Tibial artery (tissue), 4 donors: ENCODE measurements around the gene FAM124A.

Experiments used
- DNase-seq, 2 donors: peaks; one replicate each; pipeline ENCODE4 v3.0.0-alpha.2; 2019
- H3K27ac ChIP-seq, 2 donors: fragments of 200-600 bp; sonication (generic) in 1 of 2; 1 replicate in 1 of 2; 2 replicates in 1 of 2; pipeline ENCODE4 v1.5.1; 2018 to 2019; ENCODE audit warnings: mild to moderate bottlenecking in 1 of 2
- H3K27me3 ChIP-seq, 2 donors: fragments of 200-600 bp; sonication (generic) in 1 of 2; one replicate each; pipeline versions ENCODE4 v1.5.1 to v1.6.0; 2016 to 2019
- H3K36me3 ChIP-seq, 3 donors: fragments of 200-600 bp; sonication (generic) in 2 of 3; one replicate each; pipeline ENCODE4 v1.5.1; 2016 to 2019; ENCODE audit warnings: mild to moderate bottlenecking in 2 of 3
- H3K4me1 ChIP-seq, 4 donors: fragments of 200-600 bp; sonication (generic) in 2 of 4; 1 replicate in 3 of 4; 2 replicates in 1 of 4; pipeline ENCODE4 v1.5.1; 2016 to 2019
- H3K4me3 ChIP-seq, 2 donors: fragments of 200-600 bp; sonication (generic) in 1 of 2; 1 replicate in 1 of 2; 2 replicates in 1 of 2; pipeline ENCODE4 v1.5.1; 2018 to 2019; ENCODE audit warnings: mild to moderate bottlenecking in 2 of 2
- H3K9me3 ChIP-seq, 3 donors: fragments of 200-600 bp; sonication (generic) in 1 of 3; one replicate each; pipeline ENCODE4 v1.5.1; 2016 to 2019
- CTCF ChIP-seq, 2 experiments: fragments of 200-600 bp in 1 of 2; fragments of 450-650 bp in 1 of 2; IDR thresholded peaks; one replicate each; pipeline ENCODE4 v1.5.1; 2017 to 2019; ENCODE audit warnings: antibody characterized with exemption in 2 of 2, mild to moderate bottlenecking in 1 of 2, moderate library complexity in 1 of 2
- intact Hi-C: fragments of 100-400 bp; cut with DNase I; formaldehyde crosslinking; loops from one replicate; pipeline ENCODE4 v1.15.0; 2023; ENCODE audit warnings: low total_unique reads

The FAM124A gene

GRCh38 chr13:51262501-51263211 is 40.5 kb downstream of the FAM124A start:
- Histone ChIP-seq H3K36me3 (peaks cover 0 to 8% (median 4%) of the 10 kb centered on the region in 3 donors), H3K4me3 (no peak overlapping the region), H3K27ac (no peak overlapping the region), H3K9me3 (no peaks in the 10 kb centered on the region), H3K27me3 (no peaks in the 10 kb centered on the region), H3K4me1 (peaks cover 0 to 17% (median 0%) of the 10 kb centered on the region in 4 donors)
- intact Hi-C loops, result no loop called here
- TF ChIP-seq CTCF (IDR thresholded peaks at IDR 0.05), result no peak
- DNase-seq, result no peak

- DNase-seq, result no peak
- intact Hi-C loops, result no loop called here
- no peaks in the 10 kb centered on the region for H3K9me3 ChIP-seq
These were observed 44.4 kb downstream of the FAM124A start for GRCh38 chr13:51266642-51267041.

GRCh38 chr13:51267622-51268021 is 45.4 kb downstream of the FAM124A start:
- TF ChIP-seq CTCF (IDR thresholded peaks at IDR 0.05), result no peak
- peaks cover 0 to 9% (median 0%) of the 10 kb centered on the region in 4 donors for H3K4me1 ChIP-seq
- no peaks in the 10 kb centered on the region for H3K36me3 ChIP-seq
- DNase-seq, result no peak
- no peak overlapping the region for H3K27ac ChIP-seq
- H3K27me3 ChIP-seq, result no peaks in the 10 kb centered on the region
- H3K9me3 ChIP-seq, result no peaks in the 10 kb centered on the region
- intact Hi-C loops, result no loop called here
- no peak overlapping the region for H3K4me3 ChIP-seq

More at GRCh38 chr13:51266642-51267041, 44.4 kb downstream of the FAM124A start:
- no peaks in the 10 kb centered on the region for H3K27me3 ChIP-seq
- H3K27ac ChIP-seq, result no peak overlapping the region
- no peak overlapping the region for H3K4me3 ChIP-seq
- H3K36me3 ChIP-seq, result no peaks in the 10 kb centered on the region
- no peak for TF ChIP-seq CTCF (IDR thresholded peaks at IDR 0.05)
- H3K4me1 ChIP-seq, result peaks cover 0 to 17% (median 0%) of the 10 kb centered on the region in 4 donors

GRCh38 chr13:51269039-51269438 is 46.8 kb downstream of the FAM124A start:
- Histone ChIP-seq H3K4me3 (no peak overlapping the region), H3K27ac (no peak overlapping the region), H3K36me3 (no peaks in the 10 kb centered on the region), H3K4me1 (peaks cover 0 to 7% (median 0%) of the 10 kb centered on the region in 4 donors), H3K27me3 (no peaks in the 10 kb centered on the region), H3K9me3 (no peaks in the 10 kb centered on the region)
- intact Hi-C loops, result no loop called here
- TF ChIP-seq CTCF (IDR thresholded peaks at IDR 0.05), result no peak
- DNase-seq, result no peak

- no peak for TF ChIP-seq CTCF (IDR thresholded peaks at IDR 0.05)
- H3K27ac ChIP-seq, result no peak overlapping the region
- H3K27me3 ChIP-seq, result no peaks in the 10 kb centered on the region
- no peak overlapping the region for H3K4me3 ChIP-seq
- intact Hi-C loops, result no loop called here
- H3K9me3 ChIP-seq, result no peaks in the 10 kb centered on the region
- peaks cover 0 to 7% (median 0%) of the 10 kb centered on the region in 4 donors for H3K4me1 ChIP-seq
- H3K36me3 ChIP-seq, result no peaks in the 10 kb centered on the region
- no peak for DNase-seq
These were observed 48.6 kb downstream of the FAM124A start for GRCh38 chr13:51270623-51271415.
